SH-SY5Y (cell line): ENCODE results near the gene TRIM24.

ENCODE experiments used
- GATA2 ChIP-seq: IDR thresholded peaks from 2 replicates; pipeline ENCODE4 v1.6.1; 2011; ENCODE audit warnings: mild to moderate bottlenecking, low read depth, low read length
- GATA3 ChIP-seq: IDR thresholded peaks from 2 replicates; pipeline ENCODE4 v1.6.1; 2011; ENCODE audit warnings: low read depth, mild to moderate bottlenecking, low read length, moderate library complexity

The TRIM24 gene

GRCh38 chr7:138460176-138460648 is at the start of gene TRIM24:
Gene TRIM24 (plus strand): TSS chr7:138460259. CDS start chr7:138460549, 290 bp downstream.
- no peak for TF ChIP-seq GATA3
- TF ChIP-seq GATA2 = no peak

- TF ChIP-seq GATA2 (no peak), GATA3 (no peak)
Measured at GRCh38 chr7:138417078-138417700, 42.9 kb upstream of the TRIM24 start.

GRCh38 chr7:138417764-138418163 is 42.3 kb upstream of the TRIM24 start:
- TF ChIP-seq GATA3 (no peak), GATA2 (no peak)

- TF ChIP-seq GATA3 = no peak
- no peak for TF ChIP-seq GATA2
Measured at GRCh38 chr7:138425026-138425425, 35.0 kb upstream of the TRIM24 start.

- no peak for TF ChIP-seq GATA2
- TF ChIP-seq GATA3 = no peak
Measured at GRCh38 chr7:138429577-138430250, 30.3 kb upstream of the TRIM24 start.

GRCh38 chr7:138431517-138431916 is 28.5 kb upstream of the TRIM24 start:
- TF ChIP-seq GATA2 = no peak
- TF ChIP-seq GATA3 = no peak

- TF ChIP-seq GATA2 = no peak
- TF ChIP-seq GATA3 = no peak
Measured at GRCh38 chr7:138433583-138434443, 26.2 kb upstream of the TRIM24 start.

GRCh38 chr7:138434597-138435019 is 25.5 kb upstream of the TRIM24 start:
- TF ChIP-seq GATA3 (no peak), GATA2 (no peak)

- TF ChIP-seq GATA3 (no peak), GATA2 (no peak)
Measured at GRCh38 chr7:138435231-138435919, 24.7 kb upstream of the TRIM24 start.

- TF ChIP-seq GATA2 (no peak), GATA3 (no peak)
Measured at GRCh38 chr7:138436388-138436787, 23.7 kb upstream of the TRIM24 start.

GRCh38 chr7:138440460-138440859 is 19.6 kb upstream of the TRIM24 start:
- TF ChIP-seq GATA2 = no peak
- TF ChIP-seq GATA3 = no peak

- TF ChIP-seq GATA3 (no peak), GATA2 (no peak)
Measured at GRCh38 chr7:138442822-138443221, 17.2 kb upstream of the TRIM24 start.

GRCh38 chr7:138449580-138449979 is 10.5 kb upstream of the TRIM24 start:
- TF ChIP-seq GATA2 (no peak), GATA3 (no peak)

- TF ChIP-seq GATA2 = no peak
- no peak for TF ChIP-seq GATA3
Measured at GRCh38 chr7:138455609-138456008, 4.5 kb upstream of the TRIM24 start.
